PC-3 (cell line): ENCODE measurements around the gene ZSCAN31. TPM values are rescaled to one million over a fixed set of nuclear protein-coding genes. Genes with fewer than 3 reads are reported as not detected.

ENCODE experiments used
- ATAC-seq: fragments of 200-7000 bp; cut with Tn5 transposase; 2 replicates; pipeline ENCODE4 v1.9.1; 2020; ENCODE audit warnings: mild to moderate bottlenecking, moderate library complexity
- BruUV-seq: library from RNA; stranded (reverse); fragments of 400-500 nt; replicated peaks from 2 replicates; lab custom pipeline; 2021; lab: Mats Ljungman, UMichigan
- CTCF ChIA-PET: fragments of 300-600 bp; sonication (Branson Sonifier 250); formaldehyde crosslinking; loops from one replicate; lab custom pipeline; 2022; ENCODE audit warnings: antibody characterized with exemption; lab: Charles Lee
- POLR2A ChIA-PET: fragments of 300-600 bp; sonication (Branson Sonifier 250); formaldehyde crosslinking; loops from one replicate; lab custom pipeline; 2022; ENCODE audit warnings: antibody characterized with exemption; ENCODE audit not compliant: unreplicated experiment; lab: Charles Lee
- DNase-seq: peaks from one replicate; pipeline ENCODE4 v3.0.0-alpha.2; 2015
- H2AFZ ChIP-seq: fragments of 300-600 bp; sonication (generic); 2 replicates; pipeline ENCODE4 v1.6.0; 2016; ENCODE audit warnings: antibody characterized with exemption, low read length
- H3F3A ChIP-seq: fragments of 300-600 bp; sonication (generic); one replicate; pipeline ENCODE4 v1.6.0; 2017; ENCODE audit warnings: antibody characterized with exemption, low read length, control low read depth, mild to moderate bottlenecking; ENCODE audit not compliant: unreplicated experiment
- H3K27ac ChIP-seq: fragments of 300-600 bp; sonication (generic); 2 replicates; pipeline ENCODE4 v1.5.1; 2016; ENCODE audit warnings: mild to moderate bottlenecking, low read length
- H3K27me3 ChIP-seq: fragments of 300-600 bp; sonication (generic); 2 replicates; pipeline ENCODE4 v1.6.1; 2016; ENCODE audit warnings: low read length, mixed read lengths
- H3K36me3 ChIP-seq: fragments of 300-600 bp; sonication (generic); 2 replicates; pipeline ENCODE4 v1.6.1; 2016; ENCODE audit warnings: low read depth, mixed run types, low read length, mixed read lengths
- H3K4me1 ChIP-seq: fragments of 300-600 bp; sonication (generic); 2 replicates; pipeline ENCODE4 v1.5.1; 2016; ENCODE audit warnings: low read length; ENCODE audit not compliant: insufficient read depth
- H3K4me2 ChIP-seq: fragments of 300-600 bp; sonication (generic); 2 replicates; pipeline ENCODE4 v1.6.0; 2016; ENCODE audit warnings: low read length
- H3K4me3 ChIP-seq: fragments of 300-600 bp; sonication (generic); 2 replicates; pipeline ENCODE4 v1.5.1; 2016; ENCODE audit warnings: mild to moderate bottlenecking, low read length, mixed read lengths
- H3K79me2 ChIP-seq: fragments of 300-600 bp; sonication (generic); 2 replicates; pipeline ENCODE4 v1.6.1; 2017; ENCODE audit warnings: low read length, mixed read lengths
- H3K9ac ChIP-seq: fragments of 300-600 bp; sonication (generic); 2 replicates; pipeline ENCODE4 v1.6.0; 2016; ENCODE audit warnings: mild to moderate bottlenecking, low read length
- H3K9me2 ChIP-seq: fragments of 300-600 bp; sonication (generic); replicated peaks from 2 replicates; pipeline ENCODE4 v1.6.1; 2016; ENCODE audit warnings: mixed run types, low read length, mixed read lengths
- H3K9me3 ChIP-seq: fragments of 300-600 bp; sonication (generic); 2 replicates; pipeline ENCODE4 v1.6.1; 2016; ENCODE audit warnings: low read length, mixed read lengths
- H4K20me1 ChIP-seq: fragments of 300-600 bp; sonication (generic); 2 replicates; pipeline ENCODE4 v1.6.1; 2016; ENCODE audit warnings: low read length, mixed read lengths
- EZH2 ChIP-seq: fragments of 300-600 bp; sonication (generic); IDR thresholded peaks from one replicate; pipeline ENCODE4 v1.6.1; 2017; ENCODE audit warnings: antibody characterized with exemption, mild to moderate bottlenecking, low read length; ENCODE audit not compliant: unreplicated experiment
- EZH2phosphoT487 ChIP-seq: fragments of 300-600 bp; sonication (generic); IDR thresholded peaks from 2 replicates; pipeline ENCODE4 v1.6.1; 2018; ENCODE audit warnings: mild to moderate bottlenecking, antibody characterized with exemption, low read length, borderline replicate concordance
- intact Hi-C: fragments of 100-400 bp; cut with micrococcal nuclease; formaldehyde crosslinking; loops from 2 replicates; pipeline ENCODE4 v1.9.0; 2023
- total RNA-seq: library from RNA; depleted of rRNA; stranded (reverse); fragments of >200 nt; gene quantifications from 2 replicates; pipeline ENCODE4 v1.2.3, GENCODE V29; 2014
- TF ChIP-seq, protein P1 (sequence below): fragments of 300-600 bp; sonication (generic); conservative IDR thresholded peaks from 2 replicates; pipeline ENCODE4 v1.5.1; 2017; ENCODE audit warnings: antibody characterized with exemption, low read depth, mild to moderate bottlenecking, low read length

Gene ZSCAN31
- total RNA-seq, 1 experiment from 2014 or later = 16.9 TPM

- H4K20me1 ChIP-seq = no peaks in the 10 kb centered on the region
- DNase-seq = no peak
- 0 out of 2 replicates have a peak, but pooled peaks cover 6% of the 10 kb centered on the region for H3K36me3 ChIP-seq
- POLR2A ChIA-PET = no interaction called here
- no peak overlapping the region for H3K9ac ChIP-seq
- no peaks in the 10 kb centered on the region for H3K9me3 ChIP-seq
- H3K27ac ChIP-seq = no peak overlapping the region
- no peaks in the 10 kb centered on the region for H3K9me2 ChIP-seq
- H3K4me1 ChIP-seq = peaks cover 12% of the 10 kb centered on the region
- no TSS peak for BruUV-seq
- intact Hi-C loops = no loop called here
- no peak overlapping the region for H3K4me2 ChIP-seq
- H3K27me3 ChIP-seq = no peaks in the 10 kb centered on the region
- no peaks in the 10 kb centered on the region for H3F3A ChIP-seq
- ATAC-seq = no peak
- no peaks in the 10 kb centered on the region for H3K79me2 ChIP-seq
- TF ChIP-seq, protein P1, sequence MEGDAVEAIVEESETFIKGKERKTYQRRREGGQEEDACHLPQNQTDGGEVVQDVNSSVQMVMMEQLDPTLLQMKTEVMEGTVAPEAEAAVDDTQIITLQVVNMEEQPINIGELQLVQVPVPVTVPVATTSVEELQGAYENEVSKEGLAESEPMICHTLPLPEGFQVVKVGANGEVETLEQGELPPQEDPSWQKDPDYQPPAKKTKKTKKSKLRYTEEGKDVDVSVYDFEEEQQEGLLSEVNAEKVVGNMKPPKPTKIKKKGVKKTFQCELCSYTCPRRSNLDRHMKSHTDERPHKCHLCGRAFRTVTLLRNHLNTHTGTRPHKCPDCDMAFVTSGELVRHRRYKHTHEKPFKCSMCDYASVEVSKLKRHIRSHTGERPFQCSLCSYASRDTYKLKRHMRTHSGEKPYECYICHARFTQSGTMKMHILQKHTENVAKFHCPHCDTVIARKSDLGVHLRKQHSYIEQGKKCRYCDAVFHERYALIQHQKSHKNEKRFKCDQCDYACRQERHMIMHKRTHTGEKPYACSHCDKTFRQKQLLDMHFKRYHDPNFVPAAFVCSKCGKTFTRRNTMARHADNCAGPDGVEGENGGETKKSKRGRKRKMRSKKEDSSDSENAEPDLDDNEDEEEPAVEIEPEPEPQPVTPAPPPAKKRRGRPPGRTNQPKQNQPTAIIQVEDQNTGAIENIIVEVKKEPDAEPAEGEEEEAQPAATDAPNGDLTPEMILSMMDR = no peak
- no peak for TF ChIP-seq EZH2phosphoT487
- TF ChIP-seq EZH2 = no peak
- H3K4me3 ChIP-seq = no peak overlapping the region
- CTCF ChIA-PET = no interaction called here
- no peak overlapping the region for H2AFZ ChIP-seq
Observed at GRCh38 chr6:28333599-28334018, 2.3 kb downstream of the ZSCAN31 start.

DNA sequence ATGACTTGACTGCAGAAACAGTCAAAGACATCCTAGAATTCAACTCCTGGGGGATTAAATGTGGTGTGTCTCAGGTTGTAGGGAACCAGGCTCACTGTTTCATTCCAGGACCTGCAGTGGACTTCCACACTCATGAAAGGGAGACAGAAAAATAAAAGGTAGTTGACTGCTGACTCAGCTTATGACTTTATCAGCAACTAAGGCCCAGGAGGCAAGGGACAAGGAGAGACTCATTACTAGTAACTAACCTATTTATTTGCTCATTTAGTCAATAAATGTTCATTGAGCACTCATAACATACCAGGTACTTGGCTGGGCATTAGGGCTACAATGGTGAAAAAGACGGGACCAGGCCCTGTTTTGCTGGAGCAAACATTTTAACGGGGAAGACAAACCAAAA is 2.9 kb downstream of the ZSCAN31 start:
- no peak overlapping the region for H2AFZ ChIP-seq
- no TSS peak for BruUV-seq
- H3F3A ChIP-seq = no peaks in the 10 kb centered on the region
- H3K9me3 ChIP-seq = no peaks in the 10 kb centered on the region
- no peak overlapping the region for H3K4me2 ChIP-seq
- ATAC-seq = no peak
- CTCF ChIA-PET = no interaction called here
- H3K9me2 ChIP-seq = no peaks in the 10 kb centered on the region
- H4K20me1 ChIP-seq = no peaks in the 10 kb centered on the region
- H3K36me3 ChIP-seq = 0 out of 2 replicates have a peak, but pooled peaks cover 6% of the 10 kb centered on the region
- no peak overlapping the region for H3K4me3 ChIP-seq
- H3K9ac ChIP-seq = no peak overlapping the region
- no peaks in the 10 kb centered on the region for H3K79me2 ChIP-seq
- intact Hi-C loops = no loop called here
- POLR2A ChIA-PET = no interaction called here
- H3K4me1 ChIP-seq = peaks cover 12% of the 10 kb centered on the region
- no peaks in the 10 kb centered on the region for H3K27me3 ChIP-seq
- no peak for DNase-seq
- TF ChIP-seq, protein P1 = no peak
- TF ChIP-seq EZH2 (no peak), EZH2phosphoT487 (no peak)
- no peak overlapping the region for H3K27ac ChIP-seq

GRCh38 chr6:28330041-28330440 is 5.9 kb downstream of the ZSCAN31 start:
- H3K27ac ChIP-seq = no peak overlapping the region

More at GRCh38 chr6:28330041-28330440, 5.9 kb downstream of the ZSCAN31 start:
- Histone ChIP-seq H3K4me1 (0 out of 2 replicates have a peak, but pooled peaks cover 2% of the 10 kb centered on the region), H3K4me3 (no peak overlapping the region), H3K9ac (no peak overlapping the region), H3K36me3 (peaks cover 26% of the 10 kb centered on the region), H4K20me1 (no peaks in the 10 kb centered on the region), H3K27me3 (no peaks in the 10 kb centered on the region), H2AFZ (no peak overlapping the region), H3K9me2 (no peaks in the 10 kb centered on the region), H3K9me3 (peaks cover 23% of the 10 kb centered on the region), H3K79me2 (no peaks in the 10 kb centered on the region), H3F3A (no peaks in the 10 kb centered on the region), H3K4me2 (no peak overlapping the region)
- ATAC-seq (no peak), DNase-seq (no peak)
- ChIA-PET CTCF (no interaction called here), POLR2A (no interaction called here)
- intact Hi-C loops = loop anchor here (2.0 kb wide), 1 partner anchor 25 kb away; no protein-coding TSS in a partner anchor
- no TSS peak for BruUV-seq
- no peak for TF ChIP-seq EZH2phosphoT487
- TF ChIP-seq EZH2 = no peak
- TF ChIP-seq, protein P1 = no peak
